Ammon's horn (tissue), 1 donor: ENCODE results near the gene SLC5A1.
"Not testable (repeated sequence)": the region's sequence is repeated elsewhere in the genome, so short reads cannot be mapped to it uniquely, and the experiment has no call there.

ENCODE experiments used
- DNase-seq: peaks from one replicate; pipeline ENCODE4 v3.0.0-alpha.2; 2016; ENCODE audit warnings: low spot score

SLC5A1 gene

GRCh38 chr22:32088084-32088483, 45.0 kb downstream of the SLC5A1 start:
- DNase-seq = no peak

- no peak for DNase-seq
Measured at GRCh38 chr22:32097018-32097417, 54.0 kb downstream of the SLC5A1 start.

GRCh38 chr22:32097881-32098499, 54.9 kb downstream of the SLC5A1 start:
- no peak for DNase-seq

DNA sequence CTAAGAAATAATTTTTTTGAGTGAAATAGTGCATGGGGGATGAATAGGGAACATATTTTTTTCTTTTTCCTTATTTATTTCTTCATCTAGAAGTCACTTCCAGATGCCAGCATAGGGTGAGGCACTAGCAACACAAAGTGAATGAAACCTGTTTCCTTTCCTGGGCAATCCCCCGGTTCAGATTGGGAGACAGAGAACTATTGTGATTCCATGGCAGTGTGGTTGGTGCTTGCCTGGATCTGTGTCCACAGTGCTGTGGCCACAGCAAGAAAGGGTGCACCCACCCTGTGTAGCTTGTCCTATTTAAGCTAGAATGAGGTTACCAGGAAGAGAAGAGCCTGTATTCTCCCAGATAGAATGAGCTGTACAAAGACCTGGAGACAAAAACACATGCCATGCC, 57.6 kb downstream of the SLC5A1 start:
- no peak for DNase-seq

DNA sequence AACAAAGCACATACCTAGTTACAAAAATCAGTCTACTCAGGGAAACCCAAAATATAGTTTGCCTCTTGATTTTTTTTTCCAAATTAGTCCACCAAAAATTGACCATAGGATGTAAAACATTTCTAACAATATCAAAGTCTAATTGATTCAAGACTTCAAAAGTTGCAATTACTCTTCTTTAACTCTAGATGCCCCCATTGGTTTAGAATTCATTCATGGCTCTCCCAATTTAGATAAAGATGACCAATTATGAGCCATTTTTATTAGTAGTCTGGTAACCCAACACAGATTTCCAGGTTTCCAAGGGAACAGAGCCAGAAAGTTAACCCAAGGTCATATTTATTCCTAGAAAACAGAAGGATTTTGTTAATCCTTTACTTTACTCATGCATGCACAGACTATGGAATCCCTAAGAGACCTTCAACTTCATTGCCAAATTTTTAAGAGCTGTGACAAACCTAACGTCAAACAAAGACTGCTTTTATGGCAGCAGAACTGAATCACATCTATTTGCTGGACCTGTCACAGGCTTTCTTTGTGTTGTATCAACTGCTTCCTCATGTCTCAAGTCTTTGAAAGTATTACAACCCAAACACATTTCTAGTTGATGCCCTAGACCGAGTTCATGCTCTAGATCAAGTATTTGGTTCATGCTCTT, 60.7 kb downstream of the SLC5A1 start:
- no peak for DNase-seq

GRCh38 chr22:32106930-32107329, 63.9 kb downstream of the SLC5A1 start:
- DNase-seq = no peak

- DNase-seq = no peak
Measured at GRCh38 chr22:32112380-32112779, 69.3 kb downstream of the SLC5A1 start.

DNA sequence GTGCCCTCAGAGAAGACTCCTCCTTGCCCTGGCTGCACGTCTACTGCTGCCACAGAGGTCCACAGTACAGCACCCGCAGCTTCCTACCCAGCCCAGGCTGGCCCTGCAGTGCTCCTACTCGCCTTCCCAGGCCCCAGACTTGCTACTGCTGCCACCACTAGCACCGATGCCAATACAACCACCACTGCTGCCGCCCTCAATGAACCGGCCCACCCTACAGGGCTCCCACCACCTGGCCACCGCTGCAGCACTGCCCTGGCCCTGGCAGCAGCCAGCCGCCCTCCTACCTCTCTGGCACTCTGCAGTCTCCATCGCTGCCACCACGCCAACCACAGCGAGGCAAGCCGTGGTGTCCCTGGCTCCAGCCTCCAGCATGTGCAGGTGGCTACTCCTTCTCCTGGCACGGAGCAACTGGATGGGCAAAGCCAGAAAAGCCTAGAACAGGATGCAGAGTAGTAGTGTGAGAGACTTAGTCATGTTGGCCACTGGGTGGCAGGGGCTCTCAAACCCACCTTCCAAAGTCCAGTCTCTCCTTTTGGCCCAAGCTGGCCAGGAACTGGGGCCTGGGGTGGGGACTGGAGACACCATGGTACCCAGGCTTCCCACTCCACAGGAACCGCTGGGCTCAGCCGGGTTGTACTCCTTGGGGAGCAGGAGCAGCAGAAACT, 76.6 kb downstream of the SLC5A1 start:
- no peak for DNase-seq

DNA sequence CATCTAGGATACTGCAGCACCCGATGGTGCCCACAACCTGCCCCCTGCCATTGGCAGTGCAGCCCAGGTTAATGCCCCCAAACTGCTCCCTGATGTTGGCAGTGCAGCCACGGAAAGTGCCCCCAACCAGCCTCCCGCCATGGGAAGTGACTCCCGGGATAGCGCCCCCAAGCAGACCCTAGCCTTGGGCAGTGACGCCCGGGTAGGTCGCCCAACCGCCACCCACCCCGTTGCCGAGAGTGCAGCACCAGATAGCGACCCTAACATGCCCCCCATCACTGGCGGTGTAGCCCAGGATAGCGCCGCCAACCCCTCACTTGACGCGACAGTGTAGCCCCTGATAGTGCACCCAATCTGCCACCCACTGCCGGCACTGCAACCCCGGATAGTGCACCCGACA, 77.5 kb downstream of the SLC5A1 start:
- DNase-seq = no peak

- no peak for DNase-seq
Measured at GRCh38 chr22:32122899-32123298, 79.8 kb downstream of the SLC5A1 start.

GRCh38 chr22:32123657-32124056, 80.6 kb downstream of the SLC5A1 start:
- no peak for DNase-seq

- DNase-seq = no peak
Measured at GRCh38 chr22:32127904-32128303, 84.8 kb downstream of the SLC5A1 start.

GRCh38 chr22:32130464-32130863, 87.4 kb downstream of the SLC5A1 start:
- peak; percentile 27 for DNase-seq

GRCh38 chr22:32132126-32132525, 89.1 kb downstream of the SLC5A1 start:
- DNase-seq = no peak

- no peak for DNase-seq
Measured at GRCh38 chr22:32132783-32133182, 89.7 kb downstream of the SLC5A1 start.

GRCh38 chr22:32134796-32135195, 91.7 kb downstream of the SLC5A1 start:
- DNase-seq = not testable (repeated sequence)

DNA sequence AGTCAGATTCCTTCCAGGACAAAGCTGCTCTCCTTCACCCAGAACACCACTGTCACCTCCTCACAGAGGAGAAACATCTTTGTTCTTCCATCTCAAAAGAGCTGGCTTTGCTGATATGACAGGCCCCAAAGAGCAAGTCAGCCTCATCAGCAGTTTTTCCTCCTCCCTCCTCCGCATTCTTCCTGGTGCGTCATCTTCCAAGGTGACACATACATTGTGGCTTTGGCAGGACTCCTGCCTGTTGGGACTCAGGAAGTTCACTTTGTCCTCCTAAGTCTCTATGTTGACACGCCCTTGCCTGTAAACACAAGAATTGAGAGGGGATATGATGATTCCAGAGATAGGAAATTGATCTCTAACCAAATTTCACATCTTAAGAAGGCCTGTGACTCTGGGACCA, 92.9 kb downstream of the SLC5A1 start:
- not testable (repeated sequence) for DNase-seq

DNA sequence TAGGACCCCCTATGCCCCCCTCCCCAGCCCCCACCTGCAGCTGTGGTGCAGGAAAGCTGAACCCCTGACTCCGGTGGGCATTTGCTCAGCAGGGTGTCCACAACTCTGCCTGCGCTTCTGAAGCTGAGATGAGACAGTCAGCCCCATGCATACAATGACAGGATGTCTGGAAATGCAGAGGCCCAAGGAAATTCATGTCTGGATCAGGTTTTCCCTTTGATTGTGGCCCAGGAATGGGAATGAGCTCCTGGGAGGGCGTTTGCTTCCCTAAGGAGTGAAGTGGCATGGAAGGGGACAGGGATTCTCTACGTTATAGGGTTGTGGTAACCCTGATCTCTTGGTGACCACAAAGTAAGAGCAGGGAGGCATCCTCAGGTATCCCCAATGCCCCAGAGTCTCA, 93.8 kb downstream of the SLC5A1 start:
- not testable (repeated sequence) for DNase-seq

DNA sequence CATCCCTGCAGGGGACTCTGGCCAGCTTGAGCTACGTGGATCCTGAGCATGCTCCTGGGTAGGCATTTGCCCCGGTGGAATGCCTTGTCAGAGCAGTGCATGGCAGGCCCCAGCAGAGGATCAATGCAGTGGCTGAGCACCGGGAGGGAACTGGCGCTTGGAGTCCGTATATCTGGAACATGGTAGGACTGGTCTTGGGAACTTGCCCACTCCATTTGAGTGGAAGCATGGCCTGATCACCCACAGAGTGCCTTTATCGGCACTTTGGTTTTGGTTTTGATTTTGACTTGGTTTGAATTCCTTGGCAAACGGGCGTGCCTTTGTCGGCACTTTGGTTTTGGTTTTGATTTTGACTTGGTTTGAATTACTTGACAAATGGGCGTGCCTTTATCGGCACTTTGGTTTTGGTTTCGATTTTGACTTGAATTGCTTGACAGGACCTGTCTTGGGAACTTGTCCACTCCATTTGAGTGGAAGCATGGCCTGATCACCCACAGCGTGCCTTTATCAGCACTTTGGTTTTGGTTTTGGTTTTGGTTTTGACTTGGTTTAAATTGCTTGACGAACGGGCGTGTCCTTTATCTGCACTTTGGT, 94.8 kb downstream of the SLC5A1 start:
- peak; percentile 25 for DNase-seq

DNA sequence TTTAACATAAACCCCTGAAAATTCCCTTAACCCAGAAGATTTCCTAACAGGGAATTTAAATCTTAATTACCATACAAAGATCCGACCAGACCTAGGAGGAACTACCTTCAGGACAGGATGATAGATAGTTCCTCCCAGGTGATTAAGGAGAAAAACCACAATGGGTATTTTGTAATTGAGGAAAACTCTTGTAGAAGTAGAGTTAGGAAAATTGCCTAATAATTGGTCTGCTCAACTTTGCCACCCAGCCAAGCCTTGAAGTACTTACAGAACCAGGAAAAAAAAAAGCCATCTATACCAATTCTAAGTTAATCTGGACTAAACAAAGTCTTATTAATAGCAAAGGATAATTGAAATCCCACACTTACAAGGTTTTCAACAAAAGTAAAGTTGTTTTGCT, 95.5 kb downstream of the SLC5A1 start:
- DNase-seq = not testable (repeated sequence)

- DNase-seq = not testable (repeated sequence)
Measured at GRCh38 chr22:32140688-32141087, 97.6 kb downstream of the SLC5A1 start.

- DNase-seq = no peak
Measured at GRCh38 chr22:32142600-32142999, 99.5 kb downstream of the SLC5A1 start.
